HEK293 (cell line): ENCODE measurements around the gene COPS9.

ENCODE experiments used
- GLIS2 ChIP-seq: fragments of 450-650 bp; formaldehyde crosslinking; IDR thresholded peaks from 2 replicates; pipeline ENCODE4 v1.5.1; 2016; ENCODE audit warnings: missing biosample characterization, missing genetic modification characterization
- SETDB1 ChIP-seq: IDR thresholded peaks from one replicate; pipeline ENCODE4 v1.6.1; 2017; ENCODE audit warnings: mild to moderate bottlenecking, low read length, moderate library complexity, mixed read lengths; ENCODE audit not compliant: insufficient read length
- ZNF121 ChIP-seq: fragments of 450-650 bp; formaldehyde crosslinking; IDR thresholded peaks from 2 replicates; pipeline ENCODE4 v1.5.1; 2016; ENCODE audit warnings: missing biosample characterization, missing genetic modification characterization
- ZNF548 ChIP-seq: fragments of 450-650 bp; formaldehyde crosslinking; IDR thresholded peaks from 2 replicates; pipeline ENCODE4 v1.5.1; 2016; ENCODE audit warnings: missing biosample characterization, missing genetic modification characterization
- ZNF658 ChIP-seq: fragments of 450-650 bp; formaldehyde crosslinking; IDR thresholded peaks from 2 replicates; pipeline ENCODE4; 2016; ENCODE audit warnings: missing biosample characterization, missing genetic modification characterization
- TF ChIP-seq, protein P1 (sequence below): fragments of 450-650 bp; formaldehyde crosslinking; IDR thresholded peaks from 2 replicates; pipeline ENCODE4 v1.5.1; 2016; ENCODE audit warnings: missing biosample characterization, missing genetic modification characterization
- TF ChIP-seq, protein P2 (sequence below): fragments of 450-650 bp; formaldehyde crosslinking; IDR thresholded peaks from 2 replicates; pipeline ENCODE4 v1.5.1; 2016; ENCODE audit warnings: missing biosample characterization, missing genetic modification characterization
- TF ChIP-seq, protein P3 (sequence below): fragments of 450-650 bp; formaldehyde crosslinking; IDR thresholded peaks from 2 replicates; pipeline ENCODE4 v1.5.1; 2017; ENCODE audit warnings: missing biosample characterization, missing genetic modification characterization
- TF ChIP-seq, protein P4 (sequence below): fragments of 450-650 bp; formaldehyde crosslinking; IDR thresholded peaks from 2 replicates; pipeline ENCODE4 v1.5.1; 2016; ENCODE audit warnings: missing biosample characterization, missing genetic modification characterization, borderline replicate concordance

DNA sequence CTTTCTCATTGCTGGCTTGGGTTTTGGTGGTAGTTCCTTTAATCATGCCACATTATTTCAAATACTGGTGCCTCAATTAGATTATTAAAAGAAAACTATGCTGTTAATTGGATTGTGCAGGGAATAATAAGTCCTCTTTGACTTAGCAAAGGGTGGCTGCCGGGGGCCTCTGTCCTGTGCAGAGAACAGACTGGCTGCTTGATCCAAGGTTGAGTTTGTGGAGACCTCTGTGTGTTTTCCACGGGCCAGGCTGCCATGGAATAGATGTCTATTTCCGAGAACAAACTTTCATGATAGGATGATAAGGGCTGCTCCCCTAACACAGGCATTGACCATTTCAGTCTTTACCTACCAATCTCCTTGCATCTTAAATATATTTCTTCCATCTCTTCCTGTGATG lies 34.8 kb upstream of the COPS9 start:
- TF ChIP-seq, protein P1, sequence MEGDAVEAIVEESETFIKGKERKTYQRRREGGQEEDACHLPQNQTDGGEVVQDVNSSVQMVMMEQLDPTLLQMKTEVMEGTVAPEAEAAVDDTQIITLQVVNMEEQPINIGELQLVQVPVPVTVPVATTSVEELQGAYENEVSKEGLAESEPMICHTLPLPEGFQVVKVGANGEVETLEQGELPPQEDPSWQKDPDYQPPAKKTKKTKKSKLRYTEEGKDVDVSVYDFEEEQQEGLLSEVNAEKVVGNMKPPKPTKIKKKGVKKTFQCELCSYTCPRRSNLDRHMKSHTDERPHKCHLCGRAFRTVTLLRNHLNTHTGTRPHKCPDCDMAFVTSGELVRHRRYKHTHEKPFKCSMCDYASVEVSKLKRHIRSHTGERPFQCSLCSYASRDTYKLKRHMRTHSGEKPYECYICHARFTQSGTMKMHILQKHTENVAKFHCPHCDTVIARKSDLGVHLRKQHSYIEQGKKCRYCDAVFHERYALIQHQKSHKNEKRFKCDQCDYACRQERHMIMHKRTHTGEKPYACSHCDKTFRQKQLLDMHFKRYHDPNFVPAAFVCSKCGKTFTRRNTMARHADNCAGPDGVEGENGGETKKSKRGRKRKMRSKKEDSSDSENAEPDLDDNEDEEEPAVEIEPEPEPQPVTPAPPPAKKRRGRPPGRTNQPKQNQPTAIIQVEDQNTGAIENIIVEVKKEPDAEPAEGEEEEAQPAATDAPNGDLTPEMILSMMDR = no peak
- TF ChIP-seq ZNF548 (tag by site-specific recombination) (no peak), ZNF121 (tag by site-specific recombination) (no peak), ZNF658 (tag by site-specific recombination) (no peak), SETDB1 (no peak), GLIS2 (tag by site-specific recombination) (no peak)
- TF ChIP-seq, protein P2, sequence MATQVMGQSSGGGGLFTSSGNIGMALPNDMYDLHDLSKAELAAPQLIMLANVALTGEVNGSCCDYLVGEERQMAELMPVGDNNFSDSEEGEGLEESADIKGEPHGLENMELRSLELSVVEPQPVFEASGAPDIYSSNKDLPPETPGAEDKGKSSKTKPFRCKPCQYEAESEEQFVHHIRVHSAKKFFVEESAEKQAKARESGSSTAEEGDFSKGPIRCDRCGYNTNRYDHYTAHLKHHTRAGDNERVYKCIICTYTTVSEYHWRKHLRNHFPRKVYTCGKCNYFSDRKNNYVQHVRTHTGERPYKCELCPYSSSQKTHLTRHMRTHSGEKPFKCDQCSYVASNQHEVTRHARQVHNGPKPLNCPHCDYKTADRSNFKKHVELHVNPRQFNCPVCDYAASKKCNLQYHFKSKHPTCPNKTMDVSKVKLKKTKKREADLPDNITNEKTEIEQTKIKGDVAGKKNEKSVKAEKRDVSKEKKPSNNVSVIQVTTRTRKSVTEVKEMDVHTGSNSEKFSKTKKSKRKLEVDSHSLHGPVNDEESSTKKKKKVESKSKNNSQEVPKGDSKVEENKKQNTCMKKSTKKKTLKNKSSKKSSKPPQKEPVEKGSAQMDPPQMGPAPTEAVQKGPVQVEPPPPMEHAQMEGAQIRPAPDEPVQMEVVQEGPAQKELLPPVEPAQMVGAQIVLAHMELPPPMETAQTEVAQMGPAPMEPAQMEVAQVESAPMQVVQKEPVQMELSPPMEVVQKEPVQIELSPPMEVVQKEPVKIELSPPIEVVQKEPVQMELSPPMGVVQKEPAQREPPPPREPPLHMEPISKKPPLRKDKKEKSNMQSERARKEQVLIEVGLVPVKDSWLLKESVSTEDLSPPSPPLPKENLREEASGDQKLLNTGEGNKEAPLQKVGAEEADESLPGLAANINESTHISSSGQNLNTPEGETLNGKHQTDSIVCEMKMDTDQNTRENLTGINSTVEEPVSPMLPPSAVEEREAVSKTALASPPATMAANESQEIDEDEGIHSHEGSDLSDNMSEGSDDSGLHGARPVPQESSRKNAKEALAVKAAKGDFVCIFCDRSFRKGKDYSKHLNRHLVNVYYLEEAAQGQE (tag by site-specific recombination) = no peak
- TF ChIP-seq, protein P3, sequence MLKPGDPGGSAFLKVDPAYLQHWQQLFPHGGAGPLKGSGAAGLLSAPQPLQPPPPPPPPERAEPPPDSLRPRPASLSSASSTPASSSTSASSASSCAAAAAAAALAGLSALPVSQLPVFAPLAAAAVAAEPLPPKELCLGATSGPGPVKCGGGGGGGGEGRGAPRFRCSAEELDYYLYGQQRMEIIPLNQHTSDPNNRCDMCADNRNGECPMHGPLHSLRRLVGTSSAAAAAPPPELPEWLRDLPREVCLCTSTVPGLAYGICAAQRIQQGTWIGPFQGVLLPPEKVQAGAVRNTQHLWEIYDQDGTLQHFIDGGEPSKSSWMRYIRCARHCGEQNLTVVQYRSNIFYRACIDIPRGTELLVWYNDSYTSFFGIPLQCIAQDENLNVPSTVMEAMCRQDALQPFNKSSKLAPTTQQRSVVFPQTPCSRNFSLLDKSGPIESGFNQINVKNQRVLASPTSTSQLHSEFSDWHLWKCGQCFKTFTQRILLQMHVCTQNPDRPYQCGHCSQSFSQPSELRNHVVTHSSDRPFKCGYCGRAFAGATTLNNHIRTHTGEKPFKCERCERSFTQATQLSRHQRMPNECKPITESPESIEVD (tag by site-specific recombination) = no peak
- TF ChIP-seq, protein P4, sequence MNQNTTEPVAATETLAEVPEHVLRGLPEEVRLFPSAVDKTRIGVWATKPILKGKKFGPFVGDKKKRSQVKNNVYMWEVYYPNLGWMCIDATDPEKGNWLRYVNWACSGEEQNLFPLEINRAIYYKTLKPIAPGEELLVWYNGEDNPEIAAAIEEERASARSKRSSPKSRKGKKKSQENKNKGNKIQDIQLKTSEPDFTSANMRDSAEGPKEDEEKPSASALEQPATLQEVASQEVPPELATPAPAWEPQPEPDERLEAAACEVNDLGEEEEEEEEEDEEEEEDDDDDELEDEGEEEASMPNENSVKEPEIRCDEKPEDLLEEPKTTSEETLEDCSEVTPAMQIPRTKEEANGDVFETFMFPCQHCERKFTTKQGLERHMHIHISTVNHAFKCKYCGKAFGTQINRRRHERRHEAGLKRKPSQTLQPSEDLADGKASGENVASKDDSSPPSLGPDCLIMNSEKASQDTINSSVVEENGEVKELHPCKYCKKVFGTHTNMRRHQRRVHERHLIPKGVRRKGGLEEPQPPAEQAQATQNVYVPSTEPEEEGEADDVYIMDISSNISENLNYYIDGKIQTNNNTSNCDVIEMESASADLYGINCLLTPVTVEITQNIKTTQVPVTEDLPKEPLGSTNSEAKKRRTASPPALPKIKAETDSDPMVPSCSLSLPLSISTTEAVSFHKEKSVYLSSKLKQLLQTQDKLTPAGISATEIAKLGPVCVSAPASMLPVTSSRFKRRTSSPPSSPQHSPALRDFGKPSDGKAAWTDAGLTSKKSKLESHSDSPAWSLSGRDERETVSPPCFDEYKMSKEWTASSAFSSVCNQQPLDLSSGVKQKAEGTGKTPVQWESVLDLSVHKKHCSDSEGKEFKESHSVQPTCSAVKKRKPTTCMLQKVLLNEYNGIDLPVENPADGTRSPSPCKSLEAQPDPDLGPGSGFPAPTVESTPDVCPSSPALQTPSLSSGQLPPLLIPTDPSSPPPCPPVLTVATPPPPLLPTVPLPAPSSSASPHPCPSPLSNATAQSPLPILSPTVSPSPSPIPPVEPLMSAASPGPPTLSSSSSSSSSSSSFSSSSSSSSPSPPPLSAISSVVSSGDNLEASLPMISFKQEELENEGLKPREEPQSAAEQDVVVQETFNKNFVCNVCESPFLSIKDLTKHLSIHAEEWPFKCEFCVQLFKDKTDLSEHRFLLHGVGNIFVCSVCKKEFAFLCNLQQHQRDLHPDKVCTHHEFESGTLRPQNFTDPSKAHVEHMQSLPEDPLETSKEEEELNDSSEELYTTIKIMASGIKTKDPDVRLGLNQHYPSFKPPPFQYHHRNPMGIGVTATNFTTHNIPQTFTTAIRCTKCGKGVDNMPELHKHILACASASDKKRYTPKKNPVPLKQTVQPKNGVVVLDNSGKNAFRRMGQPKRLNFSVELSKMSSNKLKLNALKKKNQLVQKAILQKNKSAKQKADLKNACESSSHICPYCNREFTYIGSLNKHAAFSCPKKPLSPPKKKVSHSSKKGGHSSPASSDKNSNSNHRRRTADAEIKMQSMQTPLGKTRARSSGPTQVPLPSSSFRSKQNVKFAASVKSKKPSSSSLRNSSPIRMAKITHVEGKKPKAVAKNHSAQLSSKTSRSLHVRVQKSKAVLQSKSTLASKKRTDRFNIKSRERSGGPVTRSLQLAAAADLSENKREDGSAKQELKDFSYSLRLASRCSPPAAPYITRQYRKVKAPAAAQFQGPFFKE (tag by site-specific recombination) = no peak
